Mucosa of stomach (tissue), 1 donor: Measurements from ENCODE around the gene HIGD1B.

Source experiments
- H3K27me3 ChIP-seq: one replicate; pipeline ENCODE4 v1.7.0; 2013; ENCODE audit warnings: mild to moderate bottlenecking, low read length; ENCODE audit not compliant: control insufficient read depth, insufficient read depth
- H3K36me3 ChIP-seq: one replicate; pipeline ENCODE4 v1.7.0; 2013; ENCODE audit warnings: low read length; ENCODE audit not compliant: control insufficient read depth, insufficient read depth
- H3K4me1 ChIP-seq: one replicate; pipeline ENCODE4 v1.7.0; 2013; ENCODE audit warnings: mild to moderate bottlenecking, low read length; ENCODE audit not compliant: control insufficient read depth, insufficient read depth
- H3K4me3 ChIP-seq: one replicate; pipeline ENCODE4 v1.7.0; 2013; ENCODE audit warnings: low read length
- H3K9ac ChIP-seq: one replicate; pipeline ENCODE4 v1.7.0; 2013; ENCODE audit warnings: mild to moderate bottlenecking, low read length, moderate library complexity
- H3K9me3 ChIP-seq: one replicate; pipeline ENCODE4 v1.7.0; 2013; ENCODE audit warnings: mild to moderate bottlenecking, low read length, moderate library complexity; ENCODE audit not compliant: control insufficient read depth
- donor health status: Pancreatic carcinoma.

The HIGD1B gene

GRCh38 chr17:44865931-44866330, 18.2 kb downstream of the HIGD1B start:
- H3K9me3 ChIP-seq: no peaks in the 10 kb centered on the region
- no peaks in the 10 kb centered on the region for H3K4me1 ChIP-seq
- H3K4me3 ChIP-seq: no peak overlapping the region
- H3K9ac ChIP-seq: no peak overlapping the region
- peaks cover 20% of the 10 kb centered on the region for H3K36me3 ChIP-seq
- no peaks in the 10 kb centered on the region for H3K27me3 ChIP-seq

GRCh38 chr17:44867841-44868240, 20.2 kb downstream of the HIGD1B start:
- Histone ChIP-seq H3K4me1 (no peaks in the 10 kb centered on the region), H3K4me3 (no peak overlapping the region), H3K36me3 (peaks cover 20% of the 10 kb centered on the region), H3K9me3 (no peaks in the 10 kb centered on the region), H3K9ac (no peak overlapping the region), H3K27me3 (no peaks in the 10 kb centered on the region)

- Histone ChIP-seq H3K9me3 (no peaks in the 10 kb centered on the region), H3K4me3 (no peak overlapping the region), H3K27me3 (no peaks in the 10 kb centered on the region), H3K9ac (no peak overlapping the region), H3K4me1 (no peaks in the 10 kb centered on the region), H3K36me3 (peaks cover 12% of the 10 kb centered on the region)
Observed at GRCh38 chr17:44871556-44871955, 23.9 kb downstream of the HIGD1B start.

- Histone ChIP-seq H3K9ac (no peak overlapping the region), H3K36me3 (peaks cover 12% of the 10 kb centered on the region), H3K9me3 (no peaks in the 10 kb centered on the region), H3K27me3 (no peaks in the 10 kb centered on the region), H3K4me3 (no peak overlapping the region), H3K4me1 (no peaks in the 10 kb centered on the region)
Observed at GRCh38 chr17:44872131-44872768, 24.6 kb downstream of the HIGD1B start.

DNA sequence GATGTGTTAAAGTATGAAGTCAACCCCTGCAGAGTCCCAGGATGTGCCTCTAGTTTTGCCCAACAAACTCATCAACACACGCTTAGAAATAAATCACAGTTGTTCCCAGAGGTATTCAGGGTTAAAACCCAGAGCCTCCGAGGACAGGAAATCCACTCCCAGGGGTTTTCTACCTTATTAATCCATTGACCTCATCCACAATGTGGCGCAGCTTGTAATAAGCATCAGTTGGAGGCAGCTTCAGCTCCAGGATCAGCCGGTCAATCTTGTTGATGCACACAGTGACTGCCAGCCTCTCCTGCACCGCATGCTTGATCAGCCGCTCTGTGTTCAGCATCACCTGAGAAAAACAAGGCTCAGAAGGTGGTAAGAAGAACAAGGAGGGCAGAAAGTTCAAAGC, 28.1 kb downstream of the HIGD1B start:
- H3K4me1 ChIP-seq: peaks cover 5% of the 10 kb centered on the region
- H3K36me3 ChIP-seq: peaks cover 14% of the 10 kb centered on the region
- H3K27me3 ChIP-seq: no peaks in the 10 kb centered on the region
- H3K9ac ChIP-seq: no peak overlapping the region
- H3K4me3 ChIP-seq: no peak overlapping the region
- H3K9me3 ChIP-seq: no peaks in the 10 kb centered on the region

- H3K9me3 ChIP-seq: no peaks in the 10 kb centered on the region
- peaks cover 5% of the 10 kb centered on the region for H3K4me1 ChIP-seq
- no peak overlapping the region for H3K9ac ChIP-seq
- peaks cover 14% of the 10 kb centered on the region for H3K36me3 ChIP-seq
- no peaks in the 10 kb centered on the region for H3K27me3 ChIP-seq
- H3K4me3 ChIP-seq: no peak overlapping the region
Observed at GRCh38 chr17:44877121-44877520, 29.4 kb downstream of the HIGD1B start.

- H3K4me1 ChIP-seq: peaks cover 5% of the 10 kb centered on the region
- H3K9me3 ChIP-seq: no peaks in the 10 kb centered on the region
- peaks cover 17% of the 10 kb centered on the region for H3K36me3 ChIP-seq
- no peaks in the 10 kb centered on the region for H3K27me3 ChIP-seq
- H3K4me3 ChIP-seq: no peak overlapping the region
- no peak overlapping the region for H3K9ac ChIP-seq
Observed at GRCh38 chr17:44878627-44879221, 31.0 kb downstream of the HIGD1B start.

DNA sequence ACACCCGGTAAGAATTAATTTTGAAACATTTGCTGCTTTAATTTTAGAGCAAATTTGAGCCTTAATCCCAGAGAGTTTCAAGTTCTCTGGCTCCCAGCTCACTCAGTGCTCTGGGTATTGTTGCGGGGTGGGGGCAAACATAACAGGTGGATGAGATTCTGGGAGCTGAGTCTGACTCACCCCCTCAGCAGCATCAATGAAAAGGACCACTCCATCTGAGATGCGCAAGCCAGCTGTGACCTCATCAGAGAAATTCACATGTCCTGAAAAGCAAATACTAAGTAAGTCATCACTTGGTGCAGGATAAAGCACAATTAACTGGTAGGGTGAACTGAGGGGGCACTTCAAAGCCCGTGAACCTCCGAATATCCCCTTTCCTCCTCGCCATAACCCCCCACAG, 31.7 kb downstream of the HIGD1B start:
- no peak overlapping the region for H3K4me3 ChIP-seq
- peaks cover 13% of the 10 kb centered on the region for H3K36me3 ChIP-seq
- no peaks in the 10 kb centered on the region for H3K27me3 ChIP-seq
- no peak overlapping the region for H3K9ac ChIP-seq
- peaks cover 5% of the 10 kb centered on the region for H3K4me1 ChIP-seq
- no peaks in the 10 kb centered on the region for H3K9me3 ChIP-seq

GRCh38 chr17:44880062-44880461, 32.4 kb downstream of the HIGD1B start:
- Histone ChIP-seq H3K9ac (no peak overlapping the region), H3K27me3 (no peaks in the 10 kb centered on the region), H3K9me3 (no peaks in the 10 kb centered on the region), H3K4me1 (peaks cover 5% of the 10 kb centered on the region), H3K4me3 (no peak overlapping the region), H3K36me3 (peaks cover 13% of the 10 kb centered on the region)

DNA sequence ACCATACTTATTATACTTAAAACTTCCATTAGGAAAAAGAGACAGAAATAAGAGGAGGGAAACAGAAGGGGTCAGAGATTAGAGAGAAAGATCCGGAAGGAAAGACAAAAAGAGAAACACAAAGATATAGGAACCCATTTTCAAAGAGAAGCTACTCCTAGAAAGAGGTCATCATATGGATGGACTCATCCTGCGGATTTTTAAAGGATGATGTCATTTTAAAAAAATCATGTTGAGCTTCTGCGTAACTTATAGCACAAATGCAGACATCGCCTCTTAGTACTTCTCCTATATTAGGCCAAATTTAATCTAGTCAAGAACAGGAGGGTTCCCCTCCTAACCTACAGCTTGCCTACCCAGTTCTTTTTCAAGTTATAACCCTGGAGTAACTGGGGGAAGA, 33.5 kb downstream of the HIGD1B start:
- Histone ChIP-seq H3K36me3 (peaks cover 13% of the 10 kb centered on the region), H3K9me3 (no peaks in the 10 kb centered on the region), H3K9ac (no peak overlapping the region), H3K4me1 (peaks cover 5% of the 10 kb centered on the region), H3K27me3 (no peaks in the 10 kb centered on the region), H3K4me3 (no peak overlapping the region)

- Histone ChIP-seq H3K4me3 (no peak overlapping the region), H3K9me3 (no peaks in the 10 kb centered on the region), H3K27me3 (no peaks in the 10 kb centered on the region), H3K36me3 (peaks cover 3% of the 10 kb centered on the region), H3K4me1 (no peaks in the 10 kb centered on the region), H3K9ac (no peak overlapping the region)
Observed at GRCh38 chr17:44884941-44885340, 37.3 kb downstream of the HIGD1B start.

- H3K4me3 ChIP-seq: no peak overlapping the region
- H3K27me3 ChIP-seq: no peaks in the 10 kb centered on the region
- no peaks in the 10 kb centered on the region for H3K4me1 ChIP-seq
- peaks cover 3% of the 10 kb centered on the region for H3K36me3 ChIP-seq
- H3K9ac ChIP-seq: no peak overlapping the region
- H3K9me3 ChIP-seq: no peaks in the 10 kb centered on the region
Observed at GRCh38 chr17:44887016-44887415, 39.3 kb downstream of the HIGD1B start.
